D721Med (cell line): Measurements from ENCODE around the gene XBP1.

Source experiments
- DNase-seq: peaks from one replicate; pipeline ENCODE4 v3.0.0; 2011; ENCODE audit warnings: low spot score; ENCODE audit not compliant: insufficient read length
- FAIRE-seq: peaks from 2 replicates; lab custom pipeline; 2011; peaks lifted over from hg19 to GRCh38; lab: Jason Lieb, UNC
- CTCF ChIP-seq: IDR thresholded peaks from 2 replicates; pipeline ENCODE4 v1.5.1; 2012; ENCODE audit warnings: mild to moderate bottlenecking, control low read depth; ENCODE audit not compliant: insufficient read depth; ENCODE audit errors: missing control alignments

The XBP1 gene

GRCh38 chr22:28817064-28817463, 16.7 kb upstream of the XBP1 start:
- no peak for TF ChIP-seq CTCF
- FAIRE-seq (no peak), DNase-seq (no peak)

DNA sequence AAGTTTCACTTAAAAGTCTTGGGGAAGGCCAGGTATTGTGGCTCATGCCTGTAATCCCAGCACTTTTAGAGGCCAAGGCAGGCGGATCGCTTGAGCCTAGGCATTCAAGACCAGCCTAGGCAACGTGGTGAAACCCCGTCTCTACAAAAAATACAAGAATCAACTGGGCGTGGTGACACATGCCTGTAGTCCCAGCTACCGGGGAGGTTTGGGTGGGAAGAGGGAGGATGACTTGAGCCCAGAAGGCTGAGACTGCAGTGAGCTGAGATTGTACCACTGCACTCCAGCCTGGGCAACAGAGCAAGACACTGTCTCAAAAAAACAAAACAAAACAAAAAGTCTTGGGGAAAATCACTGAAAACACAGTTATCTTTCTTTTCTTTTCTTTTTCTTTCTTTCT, 15.4 kb upstream of the XBP1 start:
- no peak for TF ChIP-seq CTCF
- DNase-seq: no peak
- FAIRE-seq: no peak

- DNase-seq (no peak), FAIRE-seq (no peak)
- no peak for TF ChIP-seq CTCF
These were observed 14.7 kb upstream of the XBP1 start for GRCh38 chr22:28815111-28815510.

GRCh38 chr22:28813772-28814518, 13.6 kb upstream of the XBP1 start:
- FAIRE-seq (no peak), DNase-seq (no peak)
- no peak for TF ChIP-seq CTCF

DNA sequence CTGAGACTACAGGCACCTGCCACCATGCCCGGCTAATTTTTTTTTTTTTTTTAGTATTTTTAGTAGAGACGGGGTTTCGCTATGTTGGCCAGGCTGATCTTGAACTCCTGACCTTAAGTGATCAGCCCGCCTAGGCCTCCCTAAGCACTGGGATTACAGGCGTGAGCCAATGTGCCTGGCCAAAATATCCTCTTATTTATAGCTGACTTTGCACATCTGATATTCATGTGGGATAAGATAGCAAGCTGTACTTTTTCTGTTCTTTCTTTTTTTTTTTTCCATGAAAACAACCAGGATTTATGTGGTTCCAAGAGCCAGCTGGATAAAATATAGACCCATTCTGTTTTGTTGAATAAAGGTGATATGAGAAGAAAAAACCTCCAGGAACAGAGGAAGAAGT, 12.1 kb upstream of the XBP1 start:
- DNase-seq (no peak), FAIRE-seq (no peak)
- TF ChIP-seq CTCF: no peak

DNA sequence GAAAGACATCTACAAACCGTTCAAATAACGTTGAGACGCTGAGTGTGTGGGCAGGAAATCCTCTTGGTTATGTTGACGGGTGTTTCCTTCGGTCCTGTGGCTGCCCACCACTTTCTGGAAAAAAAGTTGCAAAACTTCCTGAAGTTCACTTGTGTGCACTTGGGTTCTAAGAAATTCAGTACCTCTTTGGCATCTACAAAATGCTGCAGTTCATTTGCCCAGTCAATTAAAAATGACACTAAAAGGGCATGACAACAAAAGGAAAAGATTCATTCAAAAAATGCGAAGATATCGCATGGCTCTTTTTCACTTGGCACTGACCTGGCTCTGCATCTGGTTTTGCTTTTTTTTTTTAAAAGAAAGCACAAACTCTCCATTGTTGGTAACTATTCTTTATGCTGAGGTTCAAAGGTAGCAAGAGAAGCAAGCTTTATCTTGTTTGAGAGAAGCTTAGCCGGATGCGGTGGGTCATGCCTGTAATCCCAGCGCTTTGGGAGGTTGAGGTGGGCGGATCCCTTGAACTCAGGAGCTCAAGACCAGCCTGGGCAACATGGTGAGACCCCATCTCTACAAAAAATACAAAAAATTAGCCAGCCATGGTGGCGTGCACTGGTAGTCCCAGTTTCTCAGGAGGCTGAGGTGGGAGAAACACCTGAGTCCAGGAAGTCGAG, 10.6 kb upstream of the XBP1 start:
- no peak for FAIRE-seq
- TF ChIP-seq CTCF: no peak
- no peak for DNase-seq
